Measurements from ENCODE around the gene JDP2.

Gene JDP2

GRCh38 chr14:75435473-75435872, 7.7 kb downstream of the JDP2 start:
- Histone ChIP-seq H3K27ac (ENCODE audit: extremely low read depth, low read depth, low read length) (no peak overlapping the region), H3K9me3 (ENCODE audit: control insufficient read depth, insufficient read depth, low read depth, low read length) (no peaks in the 10 kb centered on the region), H3K36me3 (ENCODE audit: control insufficient read depth in 2 of 2, insufficient read depth in 1 of 2, low read length in 2 of 2) (peaks cover 0 to 5% of the 10 kb centered on the region in 2 experiments; a peak in 1 of 3 replicates), H3K4me3 (ENCODE audit: low read depth, low read length) (no peak overlapping the region), H3K4me1 (ENCODE audit: control insufficient read depth, insufficient read depth, low read length) (no peaks in the 10 kb centered on the region)
- POLR2A ChIA-PET, result no interaction called here
- CTCF ChIA-PET, result no interaction called here
- TF ChIP-seq, protein P1, sequence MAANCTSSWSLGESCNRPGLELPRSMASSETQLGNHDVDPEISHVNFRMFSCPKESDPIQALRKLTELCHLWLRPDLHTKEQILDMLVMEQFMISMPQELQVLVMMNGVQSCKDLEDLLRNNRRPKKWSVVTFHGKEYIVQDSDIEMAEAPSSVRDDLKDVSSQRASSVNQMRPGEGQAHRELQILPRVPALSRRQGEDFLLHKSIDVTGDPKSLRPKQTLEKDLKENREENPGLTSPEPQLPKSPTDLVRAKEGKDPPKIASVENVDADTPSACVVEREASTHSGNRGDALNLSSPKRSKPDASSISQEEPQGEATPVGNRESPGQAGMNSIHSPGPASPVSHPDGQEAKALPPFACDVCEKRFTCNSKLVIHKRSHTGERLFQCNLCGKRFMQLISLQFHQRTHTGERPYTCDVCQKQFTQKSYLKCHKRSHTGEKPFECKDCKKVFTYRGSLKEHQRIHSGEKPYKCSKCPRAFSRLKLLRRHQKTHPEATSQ (tag by site-specific recombination; IDR thresholded peaks at IDR 0.05), result no peak
- no peak for TF ChIP-seq SALL2 (tag by site-specific recombination; IDR thresholded peaks at IDR 0.05; ENCODE audit: borderline replicate concordance)

- Histone ChIP-seq H3K4me3 (ENCODE audit: low read depth, low read length) (no peak overlapping the region), H3K36me3 (ENCODE audit: control insufficient read depth in 2 of 2, insufficient read depth in 1 of 2, low read length in 2 of 2) (peaks cover 0 to 13% of the 10 kb centered on the region in 2 experiments; a peak in 1 of 3 replicates), H3K4me1 (ENCODE audit: control insufficient read depth, insufficient read depth, low read length) (no peaks in the 10 kb centered on the region), H3K27ac (ENCODE audit: extremely low read depth, low read depth, low read length) (no peak overlapping the region), H3K9me3 (ENCODE audit: control insufficient read depth, insufficient read depth, low read depth, low read length) (no peaks in the 10 kb centered on the region)
- ChIA-PET POLR2A (interaction anchor here (0.5 to 0.6 kb wide), 2 partner anchors 8 to 275 kb away, joined by 5 to 6 read pairs; no protein-coding TSS in a partner anchor), CTCF (interaction anchor here (0.6 to 0.7 kb wide), 2 partner anchors 70 to 127 kb away, joined by 3 to 5 read pairs; no protein-coding TSS in a partner anchor)
- TF ChIP-seq, protein P2, sequence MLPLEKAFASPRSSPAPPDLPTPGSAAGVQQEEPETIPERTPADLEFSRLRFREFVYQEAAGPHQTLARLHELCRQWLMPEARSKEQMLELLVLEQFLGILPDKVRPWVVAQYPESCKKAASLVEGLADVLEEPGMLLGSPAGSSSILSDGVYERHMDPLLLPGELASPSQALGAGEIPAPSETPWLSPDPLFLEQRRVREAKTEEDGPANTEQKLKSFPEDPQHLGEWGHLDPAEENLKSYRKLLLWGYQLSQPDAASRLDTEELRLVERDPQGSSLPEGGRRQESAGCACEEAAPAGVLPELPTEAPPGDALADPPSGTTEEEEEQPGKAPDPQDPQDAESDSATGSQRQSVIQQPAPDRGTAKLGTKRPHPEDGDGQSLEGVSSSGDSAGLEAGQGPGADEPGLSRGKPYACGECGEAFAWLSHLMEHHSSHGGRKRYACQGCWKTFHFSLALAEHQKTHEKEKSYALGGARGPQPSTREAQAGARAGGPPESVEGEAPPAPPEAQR (tag by site-specific recombination; IDR thresholded peaks at IDR 0.05), result no peak
- TF ChIP-seq, protein P3, sequence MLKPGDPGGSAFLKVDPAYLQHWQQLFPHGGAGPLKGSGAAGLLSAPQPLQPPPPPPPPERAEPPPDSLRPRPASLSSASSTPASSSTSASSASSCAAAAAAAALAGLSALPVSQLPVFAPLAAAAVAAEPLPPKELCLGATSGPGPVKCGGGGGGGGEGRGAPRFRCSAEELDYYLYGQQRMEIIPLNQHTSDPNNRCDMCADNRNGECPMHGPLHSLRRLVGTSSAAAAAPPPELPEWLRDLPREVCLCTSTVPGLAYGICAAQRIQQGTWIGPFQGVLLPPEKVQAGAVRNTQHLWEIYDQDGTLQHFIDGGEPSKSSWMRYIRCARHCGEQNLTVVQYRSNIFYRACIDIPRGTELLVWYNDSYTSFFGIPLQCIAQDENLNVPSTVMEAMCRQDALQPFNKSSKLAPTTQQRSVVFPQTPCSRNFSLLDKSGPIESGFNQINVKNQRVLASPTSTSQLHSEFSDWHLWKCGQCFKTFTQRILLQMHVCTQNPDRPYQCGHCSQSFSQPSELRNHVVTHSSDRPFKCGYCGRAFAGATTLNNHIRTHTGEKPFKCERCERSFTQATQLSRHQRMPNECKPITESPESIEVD (tag by site-specific recombination; IDR thresholded peaks at IDR 0.05), result no peak
- TF ChIP-seq ZNF274 (IDR thresholded peaks at IDR 0.05; ENCODE audit: low read length), result no peak
- TF ChIP-seq ZNF274 (tag by site-specific recombination; IDR thresholded peaks at IDR 0.05; ENCODE audit: borderline replicate concordance), result no peak
- no peak for TF ChIP-seq ZNF354C (tag by site-specific recombination; IDR thresholded peaks at IDR 0.05; ENCODE audit: borderline replicate concordance, low read depth)
- TF ChIP-seq HOXD13 (CRISPR knock-in tag; IDR thresholded peaks at IDR 0.05; ENCODE audit: borderline replicate concordance), result no peak
- no peak for TF ChIP-seq HOXA7 (CRISPR knock-in tag; IDR thresholded peaks at IDR 0.05; ENCODE audit: borderline replicate concordance)
Measured at GRCh38 chr14:75437201-75438143, 9.7 kb downstream of the JDP2 start.

- ChIA-PET POLR2A (no interaction called here), CTCF (no interaction called here)
- Histone ChIP-seq H3K4me1 (ENCODE audit: control insufficient read depth, insufficient read depth, low read length) (no peaks in the 10 kb centered on the region), H3K4me3 (ENCODE audit: low read depth, low read length) (no peak overlapping the region), H3K9me3 (ENCODE audit: control insufficient read depth, insufficient read depth, low read depth, low read length) (no peaks in the 10 kb centered on the region), H3K36me3 (ENCODE audit: control insufficient read depth in 2 of 2, insufficient read depth in 1 of 2, low read length in 2 of 2) (peaks cover 0 to 13% of the 10 kb centered on the region in 2 experiments; a peak in 1 of 3 replicates), H3K27ac (ENCODE audit: extremely low read depth, low read depth, low read length) (no peak overlapping the region)
- TF ChIP-seq ZNF426 (tag by site-specific recombination; IDR thresholded peaks at IDR 0.05) (no peak), ZNF423 (tag by site-specific recombination; IDR thresholded peaks at IDR 0.05) (no peak), ZNF777 (tag by site-specific recombination; IDR thresholded peaks at IDR 0.05; ENCODE audit: borderline replicate concordance) (no peak), ZNF341 (tag by site-specific recombination; IDR thresholded peaks at IDR 0.05; ENCODE audit: low read depth) (no peak), ZNF624 (tag by site-specific recombination; IDR thresholded peaks at IDR 0.05) (no peak), INSM2 (tag by site-specific recombination; IDR thresholded peaks at IDR 0.05) (no peak), ZNF175 (tag by site-specific recombination; IDR thresholded peaks at IDR 0.05) (no peak), GLIS2 (tag by site-specific recombination; IDR thresholded peaks at IDR 0.05) (no peak), ZBTB11 (tag by site-specific recombination; conservative IDR thresholded peaks at IDR 0.05; ENCODE audit: low read depth) (no peak), OVOL3 (tag by site-specific recombination; IDR thresholded peaks at IDR 0.05) (no peak)
Measured at GRCh38 chr14:75438486-75439080, 10.8 kb downstream of the JDP2 start.

Data from HEK293 (cell line).